Activated naive CD8-positive, alpha-beta T cell (primary cell): ENCODE results near the gene NMNAT3.

Experiments used
- H3K27ac Mint-ChIP-seq: one replicate; pipeline ENCODE4 v1.8.0; 2021; ENCODE audit warnings: mixed read lengths
- H3K27me3 Mint-ChIP-seq: one replicate; pipeline ENCODE4 v1.8.0; 2021; ENCODE audit warnings: mixed read lengths
- H3K36me3 Mint-ChIP-seq: one replicate; pipeline ENCODE4 v1.8.0; 2021; ENCODE audit warnings: mixed read lengths
- H3K4me1 Mint-ChIP-seq: one replicate; pipeline ENCODE4 v1.8.0; 2021; ENCODE audit warnings: low read depth, mixed read lengths
- H3K4me3 Mint-ChIP-seq: one replicate; pipeline ENCODE4 v1.8.0; 2021; ENCODE audit warnings: mild to moderate bottlenecking, mixed read lengths
- H3K9me3 Mint-ChIP-seq: one replicate; pipeline ENCODE4 v1.8.0; 2021; ENCODE audit warnings: low read depth, mixed read lengths

The NMNAT3 gene

GRCh38 chr3:139537795-139538621 is 139.8 kb downstream of the NMNAT3 start:
- no peak overlapping the region for H3K4me3 Mint-ChIP-seq
- H3K27ac Mint-ChIP-seq: no peak overlapping the region
- H3K27me3 Mint-ChIP-seq: peaks cover 31% of the 10 kb centered on the region

GRCh38 chr3:139537361-139537760 is 140.4 kb downstream of the NMNAT3 start:
- no peaks in the 10 kb centered on the region for H3K9me3 Mint-ChIP-seq
- H3K4me1 Mint-ChIP-seq: peaks cover 12% of the 10 kb centered on the region
- H3K27me3 Mint-ChIP-seq: peaks cover 24% of the 10 kb centered on the region
- H3K36me3 Mint-ChIP-seq: no peaks in the 10 kb centered on the region
- H3K27ac Mint-ChIP-seq: no peak overlapping the region
- H3K4me3 Mint-ChIP-seq: no peak overlapping the region

More at GRCh38 chr3:139537795-139538621, 139.8 kb downstream of the NMNAT3 start:
- peaks cover 12% of the 10 kb centered on the region for H3K4me1 Mint-ChIP-seq
- no peaks in the 10 kb centered on the region for H3K9me3 Mint-ChIP-seq
- no peaks in the 10 kb centered on the region for H3K36me3 Mint-ChIP-seq

DNA sequence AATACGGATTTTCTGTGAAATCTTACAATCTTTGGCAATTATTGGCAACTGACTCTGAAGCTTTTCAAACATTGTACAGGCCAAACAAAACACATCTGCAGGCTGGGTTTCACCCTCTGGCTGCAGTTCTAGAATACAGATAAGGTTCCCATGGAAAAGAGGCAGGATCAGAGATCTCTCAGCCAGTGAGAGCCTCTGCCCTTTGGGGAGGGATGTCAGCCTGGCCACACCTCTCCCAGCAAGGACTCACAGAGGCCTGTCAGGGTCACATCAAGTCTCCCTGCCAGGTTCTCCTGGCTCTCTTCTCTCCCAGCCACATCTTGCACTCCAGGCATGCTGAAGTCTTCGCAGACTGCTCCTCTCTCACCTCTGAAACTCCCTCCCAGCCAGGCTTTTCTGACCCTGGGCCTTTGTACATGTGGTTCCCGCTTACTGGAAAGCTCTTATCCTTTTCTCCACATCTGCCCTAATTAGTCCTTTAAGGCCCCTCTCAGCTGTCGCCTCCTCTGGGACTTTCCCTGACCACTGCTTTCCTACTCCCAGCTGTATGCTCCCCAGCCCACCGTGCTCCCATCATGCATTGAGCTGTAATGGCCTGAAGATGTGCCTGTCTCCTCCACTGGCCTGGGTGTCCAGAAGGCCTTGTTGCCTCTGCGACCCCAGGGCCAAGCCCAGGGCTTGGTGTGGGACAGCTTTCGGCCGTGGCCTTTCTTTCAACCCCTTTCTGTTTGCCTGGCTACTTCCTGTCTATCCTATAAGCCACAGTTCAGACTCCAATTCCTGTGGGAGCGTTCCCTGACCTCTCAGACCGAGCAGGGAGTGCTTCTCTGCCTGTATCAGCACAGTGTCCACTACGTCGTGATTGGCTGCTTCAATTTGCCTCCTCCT is 142.5 kb downstream of the NMNAT3 start:
- Mint-ChIP-seq H3K27me3 (peaks cover 13% of the 10 kb centered on the region), H3K36me3 (no peaks in the 10 kb centered on the region), H3K4me1 (peaks cover 6% of the 10 kb centered on the region), H3K9me3 (no peaks in the 10 kb centered on the region), H3K4me3 (no peak overlapping the region), H3K27ac (no peak overlapping the region)

- no peak overlapping the region for H3K4me3 Mint-ChIP-seq
- H3K9me3 Mint-ChIP-seq: no peaks in the 10 kb centered on the region
- H3K4me1 Mint-ChIP-seq: peaks cover 3% of the 10 kb centered on the region
- H3K27ac Mint-ChIP-seq: no peak overlapping the region
- no peaks in the 10 kb centered on the region for H3K36me3 Mint-ChIP-seq
- peaks cover 11% of the 10 kb centered on the region for H3K27me3 Mint-ChIP-seq
Measured at GRCh38 chr3:139534455-139534812, 143.3 kb downstream of the NMNAT3 start.

DNA sequence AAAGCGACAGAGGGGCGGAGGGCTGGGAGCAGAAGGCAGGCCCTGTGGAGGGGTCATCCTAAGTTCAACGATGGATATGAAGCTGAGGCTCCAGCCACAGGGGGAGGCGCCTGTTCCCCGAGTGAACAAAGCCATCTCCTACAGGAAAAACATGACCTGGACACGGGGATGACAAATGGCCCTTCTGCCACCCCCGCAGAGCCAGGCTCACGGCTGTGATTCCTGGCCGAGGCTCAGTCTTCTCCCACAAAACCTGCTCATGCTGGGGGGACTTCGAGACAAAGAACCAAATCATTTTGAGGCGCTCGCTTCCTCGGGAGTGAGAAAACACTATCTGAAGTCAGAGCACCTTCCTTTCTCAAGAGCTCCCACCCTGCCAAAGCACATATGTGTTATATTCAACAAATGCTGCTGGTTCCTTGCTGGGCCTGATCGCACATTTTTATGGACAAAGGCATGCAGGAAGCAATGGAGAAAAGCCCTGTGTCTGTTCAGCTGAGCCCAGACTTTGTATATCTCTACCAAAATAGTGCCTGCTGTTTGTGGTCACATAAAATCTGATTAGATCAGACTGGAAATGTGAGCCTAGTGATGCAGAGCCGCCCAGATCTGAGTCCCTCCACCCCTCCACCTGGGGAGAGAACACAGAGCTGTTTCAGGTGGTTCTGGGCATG is 143.9 kb downstream of the NMNAT3 start:
- H3K36me3 Mint-ChIP-seq: no peaks in the 10 kb centered on the region
- H3K27ac Mint-ChIP-seq: no peak overlapping the region
- H3K27me3 Mint-ChIP-seq: peaks cover 10% of the 10 kb centered on the region
- no peak overlapping the region for H3K4me3 Mint-ChIP-seq
- peaks cover 2% of the 10 kb centered on the region for H3K4me1 Mint-ChIP-seq
- no peaks in the 10 kb centered on the region for H3K9me3 Mint-ChIP-seq

DNA sequence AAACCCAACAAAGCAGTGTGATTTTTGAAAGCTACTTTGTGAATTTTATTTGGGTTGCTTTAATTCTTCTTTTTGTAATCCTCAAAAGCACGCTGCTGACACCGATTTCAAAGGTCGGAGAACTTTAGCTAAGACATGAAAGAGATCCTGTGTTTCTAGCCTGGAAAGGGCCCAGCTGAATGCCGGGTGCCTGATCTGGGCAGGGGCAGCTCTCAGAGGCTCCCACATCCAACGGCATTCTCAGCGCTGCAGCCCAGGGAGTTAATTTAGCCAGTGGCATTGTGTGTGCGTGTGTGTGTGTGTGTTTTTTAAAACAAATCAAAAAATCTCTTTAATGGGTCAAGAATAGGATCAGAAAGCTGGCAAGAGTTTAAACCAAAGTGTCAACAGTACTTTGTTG is 144.8 kb downstream of the NMNAT3 start:
- Mint-ChIP-seq H3K9me3 (no peaks in the 10 kb centered on the region), H3K27me3 (peaks cover 2% of the 10 kb centered on the region), H3K4me1 (no peaks in the 10 kb centered on the region), H3K36me3 (no peaks in the 10 kb centered on the region), H3K4me3 (no peak overlapping the region), H3K27ac (no peak overlapping the region)

DNA sequence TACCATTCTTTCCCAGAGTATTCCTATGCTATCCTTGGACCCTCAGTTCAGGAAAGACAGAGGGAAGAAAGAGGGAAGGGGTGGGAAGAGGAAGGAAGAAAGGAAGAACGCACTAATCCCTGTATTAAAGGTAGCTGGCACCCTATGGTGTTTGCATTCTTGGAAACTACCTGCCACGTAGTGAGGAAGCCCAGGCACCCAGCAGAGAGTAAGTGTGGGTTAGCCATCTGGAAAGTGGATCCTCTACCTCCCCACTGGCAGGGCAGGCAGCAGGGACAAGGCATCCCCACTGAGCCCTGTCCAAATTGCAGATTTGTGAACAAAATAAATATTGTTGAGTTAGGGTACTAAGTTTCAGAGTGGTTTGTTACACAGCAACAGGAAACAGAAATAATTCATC is 147.1 kb downstream of the NMNAT3 start:
- H3K4me3 Mint-ChIP-seq: no peak overlapping the region
- H3K27me3 Mint-ChIP-seq: no peaks in the 10 kb centered on the region
- H3K36me3 Mint-ChIP-seq: no peaks in the 10 kb centered on the region

DNA sequence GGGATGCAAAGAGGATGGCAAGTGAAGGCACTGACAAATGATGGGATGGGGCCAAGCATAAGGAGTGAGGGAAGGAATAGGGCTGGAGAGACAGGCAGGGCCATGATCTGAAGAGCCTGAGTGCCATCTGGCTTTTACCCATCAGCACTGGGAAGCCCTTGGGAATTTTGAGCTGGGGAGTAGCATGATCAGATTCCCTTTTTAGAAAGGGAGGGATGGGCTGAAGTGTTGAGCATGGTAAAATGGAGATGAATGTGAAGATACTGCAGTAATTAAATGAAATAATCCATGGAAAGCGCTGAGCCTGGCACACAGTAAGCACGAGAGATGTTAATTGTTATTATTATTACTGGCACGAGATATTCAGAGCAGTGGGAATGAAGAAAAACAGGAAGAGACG is 148.1 kb downstream of the NMNAT3 start:
- H3K4me1 Mint-ChIP-seq: no peaks in the 10 kb centered on the region
- H3K4me3 Mint-ChIP-seq: no peak overlapping the region
- H3K27ac Mint-ChIP-seq: no peak overlapping the region
- no peaks in the 10 kb centered on the region for H3K9me3 Mint-ChIP-seq
- no peaks in the 10 kb centered on the region for H3K27me3 Mint-ChIP-seq
- no peaks in the 10 kb centered on the region for H3K36me3 Mint-ChIP-seq

More for the DNA sequence above, 147.1 kb downstream of the NMNAT3 start:
- Mint-ChIP-seq H3K9me3 (no peaks in the 10 kb centered on the region), H3K27ac (no peak overlapping the region), H3K4me1 (no peaks in the 10 kb centered on the region)

- Mint-ChIP-seq H3K4me3 (no peak overlapping the region), H3K27ac (no peak overlapping the region), H3K9me3 (no peaks in the 10 kb centered on the region), H3K4me1 (no peaks in the 10 kb centered on the region), H3K36me3 (no peaks in the 10 kb centered on the region), H3K27me3 (no peaks in the 10 kb centered on the region)
Measured at GRCh38 chr3:139528924-139529323, 148.8 kb downstream of the NMNAT3 start.

DNA sequence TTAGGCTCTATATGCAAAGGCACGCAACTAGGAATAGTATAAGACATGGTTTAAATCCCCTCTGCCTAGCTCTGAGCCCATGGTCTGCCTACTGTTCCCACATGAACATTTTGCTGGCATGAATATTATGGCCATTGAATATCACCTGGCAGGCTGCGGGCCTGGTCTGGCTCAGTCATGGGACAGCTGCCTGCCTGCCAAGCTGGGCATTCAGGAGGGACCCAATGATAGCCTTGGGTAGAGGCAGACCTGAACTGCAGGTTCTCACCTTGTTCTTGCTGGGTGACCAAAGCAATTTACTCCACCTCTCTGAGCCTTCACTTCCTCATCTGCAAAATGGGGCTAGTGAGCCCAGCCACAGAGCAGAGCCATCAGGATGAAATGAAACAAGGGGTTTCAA is 149.5 kb downstream of the NMNAT3 start:
- Mint-ChIP-seq H3K4me3 (no peak overlapping the region), H3K36me3 (no peaks in the 10 kb centered on the region), H3K27me3 (no peaks in the 10 kb centered on the region), H3K9me3 (no peaks in the 10 kb centered on the region), H3K4me1 (no peaks in the 10 kb centered on the region), H3K27ac (no peak overlapping the region)

- no peak overlapping the region for H3K27ac Mint-ChIP-seq
- no peaks in the 10 kb centered on the region for H3K4me1 Mint-ChIP-seq
- H3K27me3 Mint-ChIP-seq: no peaks in the 10 kb centered on the region
- no peak overlapping the region for H3K4me3 Mint-ChIP-seq
- H3K36me3 Mint-ChIP-seq: no peaks in the 10 kb centered on the region
- no peaks in the 10 kb centered on the region for H3K9me3 Mint-ChIP-seq
Measured at GRCh38 chr3:139527265-139527664, 150.5 kb downstream of the NMNAT3 start.

GRCh38 chr3:139526146-139526545 is 151.6 kb downstream of the NMNAT3 start:
- H3K36me3 Mint-ChIP-seq: no peaks in the 10 kb centered on the region
- H3K27me3 Mint-ChIP-seq: no peaks in the 10 kb centered on the region
- H3K9me3 Mint-ChIP-seq: no peaks in the 10 kb centered on the region
- no peak overlapping the region for H3K4me3 Mint-ChIP-seq
- H3K27ac Mint-ChIP-seq: no peak overlapping the region
- H3K4me1 Mint-ChIP-seq: no peaks in the 10 kb centered on the region

GRCh38 chr3:139524841-139525636 is 152.7 kb downstream of the NMNAT3 start:
- H3K4me3 Mint-ChIP-seq: no peak overlapping the region
- no peaks in the 10 kb centered on the region for H3K9me3 Mint-ChIP-seq
- no peaks in the 10 kb centered on the region for H3K27me3 Mint-ChIP-seq
- H3K4me1 Mint-ChIP-seq: no peaks in the 10 kb centered on the region
- H3K36me3 Mint-ChIP-seq: no peaks in the 10 kb centered on the region
- H3K27ac Mint-ChIP-seq: no peak overlapping the region

- Mint-ChIP-seq H3K27ac (no peak overlapping the region), H3K4me3 (no peak overlapping the region), H3K36me3 (no peaks in the 10 kb centered on the region), H3K4me1 (no peaks in the 10 kb centered on the region), H3K9me3 (no peaks in the 10 kb centered on the region), H3K27me3 (peaks cover 2% of the 10 kb centered on the region)
Measured at GRCh38 chr3:139523718-139524117, 154.1 kb downstream of the NMNAT3 start.
